Kidney epithelial cell (primary cell): ENCODE data around the gene CGREF1. TPM values are rescaled to one million over a fixed set of nuclear protein-coding genes. Genes with fewer than 3 reads are reported as not detected.

ENCODE experiments used
- DNase-seq: peaks from one replicate; pipeline ENCODE4 v3.0.0-alpha.2; 2010; ENCODE audit warnings: low read depth
- H3K27me3 ChIP-seq: 2 replicates; pipeline ENCODE4 v1.6.0; 2011; ENCODE audit warnings: low read length; ENCODE audit not compliant: control insufficient read depth, insufficient read depth
- H3K36me3 ChIP-seq: 2 replicates; pipeline ENCODE4 v1.5.1; 2011; ENCODE audit warnings: low read length; ENCODE audit not compliant: control insufficient read depth, insufficient read depth
- H3K4me3 ChIP-seq: 2 replicates; pipeline ENCODE4 v1.5.1; 2011; ENCODE audit warnings: low read depth, mild to moderate bottlenecking, control low read depth, low read length
- CTCF ChIP-seq: IDR thresholded peaks from 2 replicates; pipeline ENCODE4 v1.5.1; 2011; ENCODE audit warnings: mild to moderate bottlenecking, moderate library complexity, low read length, control low read depth, inconsistent platforms; ENCODE audit not compliant: insufficient read depth, poor library complexity, severe bottlenecking
- total RNA-seq: library from RNA; depleted of rRNA; stranded (reverse); fragments of >200 nt; gene quantifications from 2 replicates; pipeline ENCODE4 v1.2.3, GENCODE V29; 2015

The CGREF1 gene
- total RNA-seq, 1 donor from 2014 or later: 1.8 TPM

GRCh38 chr2:27128668-27129571, 10.0 kb upstream of the CGREF1 start:
- peaks cover 4% of the 10 kb centered on the region for H3K36me3 ChIP-seq
- no peak for DNase-seq
- H3K27me3 ChIP-seq: peaks cover under 1% of the 10 kb centered on the region
- no peak overlapping the region for H3K4me3 ChIP-seq
- TF ChIP-seq CTCF: no peak

GRCh38 chr2:27127883-27128667, 9.1 kb upstream of the CGREF1 start:
- peaks cover 8% of the 10 kb centered on the region for H3K27me3 ChIP-seq

GRCh38 chr2:27126252-27126710, 7.4 kb upstream of the CGREF1 start:
- no peak for DNase-seq
- TF ChIP-seq CTCF: no peak
- H3K27me3 ChIP-seq: peaks cover 20% of the 10 kb centered on the region
- H3K36me3 ChIP-seq: peaks cover 2% of the 10 kb centered on the region
- H3K4me3 ChIP-seq: no peak overlapping the region

More at GRCh38 chr2:27127883-27128667, 9.1 kb upstream of the CGREF1 start:
- Histone ChIP-seq H3K36me3 (peaks cover 4% of the 10 kb centered on the region), H3K4me3 (no peak overlapping the region)
- DNase-seq: no peak
- no peak for TF ChIP-seq CTCF

- no peak for TF ChIP-seq CTCF
- no peak for DNase-seq
- Histone ChIP-seq H3K36me3 (no peaks in the 10 kb centered on the region), H3K4me3 (no peak overlapping the region), H3K27me3 (peaks cover 20% of the 10 kb centered on the region)
These were observed 6.2 kb upstream of the CGREF1 start for GRCh38 chr2:27125104-27125503.

GRCh38 chr2:27123302-27124150, 4.6 kb upstream of the CGREF1 start, which contains the start of gene ABHD1:
Gene ABHD1, plus strand, starts transcription at chr2:27123815. Its CDS starts 134 bp downstream, at chr2:27123949.
- DNase-seq: no peak
- peak within 1 kb of the TSS; percentile 71 for H3K4me3 ChIP-seq
- peak; percentile 4 for TF ChIP-seq CTCF
- no peaks in the 10 kb centered on the region for H3K36me3 ChIP-seq
- peaks cover 31% of the 10 kb centered on the region for H3K27me3 ChIP-seq
